Gastroesophageal sphincter (tissue), 3 donors: ENCODE data around the gene PRXL2B.
"Not testable (repeated sequence)": the region's sequence is repeated elsewhere in the genome, so short reads cannot be mapped to it uniquely, and the experiment has no call there.

ENCODE experiments used
- POLR2A ChIP-seq, 2 donors: fragments of 450-650 bp; IDR thresholded peaks; one replicate each; pipeline ENCODE4 v1.6.1; 2017; ENCODE audit warnings: antibody characterized with exemption in 2 of 2, mild to moderate bottlenecking in 2 of 2, moderate library complexity in 1 of 2
- POLR2AphosphoS5 ChIP-seq: sonication (generic); formaldehyde crosslinking; IDR thresholded peaks from one replicate; pipeline ENCODE4 v1.6.1; 2017; ENCODE audit warnings: antibody characterized with exemption
- TF ChIP-seq, protein P1 (sequence below), 4 experiments: fragments of 200-600 bp in 2 of 4; fragments of 450-650 bp in 2 of 4; sonication (generic) in 1 of 4; IDR thresholded peaks; one replicate each; pipeline ENCODE4 v1.5.1; 2017 to 2019; ENCODE audit warnings: antibody characterized with exemption in 4 of 4, mild to moderate bottlenecking in 2 of 4, moderate library complexity in 2 of 4

DNA sequence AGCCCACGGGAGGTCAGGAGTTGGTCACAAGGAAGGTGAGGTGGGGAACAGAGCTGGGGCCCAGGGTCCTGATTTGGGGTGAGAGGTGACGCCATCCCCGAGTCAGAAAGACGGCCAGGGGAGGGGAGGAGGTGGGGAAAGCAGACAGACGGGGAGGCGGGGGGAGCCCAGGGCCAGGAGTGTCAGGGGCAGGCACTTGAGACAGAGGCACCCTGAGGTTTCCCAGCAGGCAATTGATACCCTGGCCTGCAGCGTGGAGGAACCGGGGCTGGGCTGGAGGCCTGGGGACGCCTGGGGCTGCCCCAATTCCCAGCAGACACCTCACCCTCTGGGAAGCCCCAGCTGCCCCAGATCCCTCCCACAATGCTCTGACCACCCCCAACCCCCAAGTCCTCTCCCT is 33.5 kb upstream of the PRXL2B start:
- TF ChIP-seq POLR2AphosphoS5; POLR2A (IDR thresholded peaks at IDR 0.05): not testable (repeated sequence)
- TF ChIP-seq, protein P1, sequence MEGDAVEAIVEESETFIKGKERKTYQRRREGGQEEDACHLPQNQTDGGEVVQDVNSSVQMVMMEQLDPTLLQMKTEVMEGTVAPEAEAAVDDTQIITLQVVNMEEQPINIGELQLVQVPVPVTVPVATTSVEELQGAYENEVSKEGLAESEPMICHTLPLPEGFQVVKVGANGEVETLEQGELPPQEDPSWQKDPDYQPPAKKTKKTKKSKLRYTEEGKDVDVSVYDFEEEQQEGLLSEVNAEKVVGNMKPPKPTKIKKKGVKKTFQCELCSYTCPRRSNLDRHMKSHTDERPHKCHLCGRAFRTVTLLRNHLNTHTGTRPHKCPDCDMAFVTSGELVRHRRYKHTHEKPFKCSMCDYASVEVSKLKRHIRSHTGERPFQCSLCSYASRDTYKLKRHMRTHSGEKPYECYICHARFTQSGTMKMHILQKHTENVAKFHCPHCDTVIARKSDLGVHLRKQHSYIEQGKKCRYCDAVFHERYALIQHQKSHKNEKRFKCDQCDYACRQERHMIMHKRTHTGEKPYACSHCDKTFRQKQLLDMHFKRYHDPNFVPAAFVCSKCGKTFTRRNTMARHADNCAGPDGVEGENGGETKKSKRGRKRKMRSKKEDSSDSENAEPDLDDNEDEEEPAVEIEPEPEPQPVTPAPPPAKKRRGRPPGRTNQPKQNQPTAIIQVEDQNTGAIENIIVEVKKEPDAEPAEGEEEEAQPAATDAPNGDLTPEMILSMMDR (IDR thresholded peaks at IDR 0.05), result not testable (repeated sequence)
